Astrocyte (in vitro differentiated cells and primary cell): ENCODE measurements around the gene CGA.

Source experiments
- CTCF ChIP-seq: IDR thresholded peaks from 2 replicates; pipeline ENCODE4 v1.5.1; 2011; ENCODE audit warnings: low read depth, mild to moderate bottlenecking, inconsistent platforms, low read length, moderate library complexity; ENCODE audit not compliant: insufficient read depth
- EZH2 ChIP-seq: IDR thresholded peaks from 2 replicates; pipeline ENCODE4 v1.6.1; 2012; ENCODE audit warnings: mild to moderate bottlenecking, low read length, inconsistent platforms; ENCODE audit not compliant: insufficient read depth

GRCh38 chr6:87088076-87088475 is 6.8 kb downstream of the CGA start:
- TF ChIP-seq CTCF (no peak), EZH2 (no peak)
